ENCODE measurements around the gene OTOP3. TPM values are rescaled to one million over a fixed set of nuclear protein-coding genes. Genes with fewer than 3 reads are reported as not detected.

The OTOP3 gene
- total RNA-seq, 1 experiment from 2014 or later, result not detected

DNA sequence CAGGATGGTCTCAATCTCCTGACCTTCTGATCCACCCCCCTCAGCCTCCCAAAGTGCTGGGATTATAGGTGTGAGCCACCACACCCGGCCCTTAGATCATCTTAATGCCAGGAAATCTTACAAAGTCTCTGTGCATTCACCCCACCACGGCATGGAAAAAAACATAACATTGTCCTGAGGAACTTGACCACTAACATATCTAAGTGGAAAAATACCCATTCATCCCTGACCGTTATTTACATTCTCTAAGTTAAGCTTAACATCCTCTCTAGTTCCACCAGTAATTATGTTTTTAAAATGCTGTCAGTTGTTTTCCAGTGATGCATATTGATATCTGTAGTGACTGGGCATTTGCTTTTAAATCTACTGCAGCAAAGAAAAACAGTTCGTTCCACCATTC, 40.2 kb downstream of the OTOP3 start:
- DNase-seq (ENCODE audit: low spot score), result no peak
- no peak for ATAC-seq
- POLR2A ChIA-PET, result no interaction called here
- no peak overlapping the region for H3K4me3 Mint-ChIP-seq
- H3K4me1 Mint-ChIP-seq, result peaks cover 3% of the 10 kb centered on the region
- CTCF ChIA-PET, result no interaction called here
- H3K27me3 Mint-ChIP-seq (ENCODE audit: low read depth), result peaks cover 67% of the 10 kb centered on the region
- no peaks in the 10 kb centered on the region for H3K9me3 Mint-ChIP-seq
- H3K36me3 Mint-ChIP-seq, result no peaks in the 10 kb centered on the region
- no peak for TF ChIP-seq E2F1 (CRISPR knock-in tag; IDR thresholded peaks at IDR 0.05)
- no peak for TF ChIP-seq OVOL2 (CRISPR knock-in tag; IDR thresholded peaks at IDR 0.05; ENCODE audit: borderline replicate concordance)
- TF ChIP-seq ESRRA (CRISPR knock-in tag; IDR thresholded peaks at IDR 0.05; ENCODE audit: borderline replicate concordance), result no peak
- TF ChIP-seq ELF4 (CRISPR knock-in tag; IDR thresholded peaks at IDR 0.05; ENCODE audit: low read depth), result no peak
- no peak overlapping the region for H3K27ac Mint-ChIP-seq

DNA sequence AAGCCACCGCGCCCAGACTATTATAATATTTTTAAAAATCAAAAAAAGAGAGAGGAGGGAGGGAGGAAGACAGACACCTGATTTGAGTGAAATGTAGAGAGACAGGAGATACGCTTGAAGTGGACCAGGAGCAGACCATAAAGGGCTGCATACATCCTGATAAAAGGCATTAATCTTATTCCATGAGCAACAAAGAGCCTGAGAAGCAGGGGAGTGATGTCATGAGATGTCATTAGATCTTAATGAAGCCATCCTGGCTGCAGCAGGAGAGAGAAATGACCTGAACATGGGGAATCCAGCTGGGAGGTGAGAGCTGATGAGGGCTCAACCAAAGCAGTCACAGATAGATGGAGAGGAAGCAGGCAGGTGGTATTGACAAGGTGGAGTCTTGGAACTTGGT, 42.1 kb downstream of the OTOP3 start:
- CTCF ChIA-PET, result interaction anchor here (1.0 to 1.6 kb wide), 3 partner anchors 16 to 77 kb away, joined by 3 read pairs; no protein-coding TSS in a partner anchor
- no peak for ATAC-seq

GRCh38 chr17:74978240-74978639, 42.5 kb downstream of the OTOP3 start:
- no peak overlapping the region for H3K27ac Mint-ChIP-seq
- no peaks in the 10 kb centered on the region for H3K36me3 Mint-ChIP-seq
- peaks cover 10% of the 10 kb centered on the region for H3K4me1 Mint-ChIP-seq
- CTCF ChIA-PET, result interaction anchor here (1.0 to 1.6 kb wide), 2 partner anchors 16 to 19 kb away, joined by 3 read pairs; no protein-coding TSS in a partner anchor
- POLR2A ChIA-PET, result no interaction called here
- no peaks in the 10 kb centered on the region for H3K9me3 Mint-ChIP-seq
- H3K4me3 Mint-ChIP-seq, result no peak overlapping the region
- peaks cover 61% of the 10 kb centered on the region for H3K27me3 Mint-ChIP-seq (ENCODE audit: low read depth)
- DNase-seq (ENCODE audit: low spot score) (no peak), ATAC-seq (no peak)
- TF ChIP-seq ETV6 (CRISPR knock-in tag; IDR thresholded peaks at IDR 0.05) (no peak), E2F4 (CRISPR knock-in tag; IDR thresholded peaks at IDR 0.05; ENCODE audit: borderline replicate concordance, low read depth) (no peak), ZNF425 (CRISPR knock-in tag; conservative IDR thresholded peaks at IDR 0.05) (no peak), GTF2I (CRISPR knock-in tag; conservative IDR thresholded peaks at IDR 0.05) (no peak), NR1H2 (CRISPR knock-in tag; IDR thresholded peaks at IDR 0.05) (no peak), RELA (CRISPR knock-in tag; IDR thresholded peaks at IDR 0.05; ENCODE audit: borderline replicate concordance) (no peak), GRHL2 (CRISPR knock-in tag; IDR thresholded peaks at IDR 0.05; ENCODE audit: insufficient replicate concordance, severe bottlenecking) (no peak), ZNF317 (CRISPR knock-in tag; IDR thresholded peaks at IDR 0.05; ENCODE audit: borderline replicate concordance, low read depth) (no peak), MYBL2 (CRISPR knock-in tag; IDR thresholded peaks at IDR 0.05) (no peak)

More for the DNA sequence above, 42.1 kb downstream of the OTOP3 start:
- no peak for DNase-seq (ENCODE audit: low spot score)
- TF ChIP-seq ZNF416 (CRISPR knock-in tag; IDR thresholded peaks at IDR 0.05), result no peak
- no peak for TF ChIP-seq ZBTB21 (CRISPR knock-in tag; IDR thresholded peaks at IDR 0.05; ENCODE audit: borderline replicate concordance)
- TF ChIP-seq SOX15 (CRISPR knock-in tag; IDR thresholded peaks at IDR 0.05), result no peak
- no peak for TF ChIP-seq USF1 (CRISPR knock-in tag; IDR thresholded peaks at IDR 0.05)
- TF ChIP-seq PRRX2 (CRISPR knock-in tag; IDR thresholded peaks at IDR 0.05), result no peak
- no peak for TF ChIP-seq ATF3 (CRISPR knock-in tag; conservative IDR thresholded peaks at IDR 0.05)
- TF ChIP-seq, protein P1, sequence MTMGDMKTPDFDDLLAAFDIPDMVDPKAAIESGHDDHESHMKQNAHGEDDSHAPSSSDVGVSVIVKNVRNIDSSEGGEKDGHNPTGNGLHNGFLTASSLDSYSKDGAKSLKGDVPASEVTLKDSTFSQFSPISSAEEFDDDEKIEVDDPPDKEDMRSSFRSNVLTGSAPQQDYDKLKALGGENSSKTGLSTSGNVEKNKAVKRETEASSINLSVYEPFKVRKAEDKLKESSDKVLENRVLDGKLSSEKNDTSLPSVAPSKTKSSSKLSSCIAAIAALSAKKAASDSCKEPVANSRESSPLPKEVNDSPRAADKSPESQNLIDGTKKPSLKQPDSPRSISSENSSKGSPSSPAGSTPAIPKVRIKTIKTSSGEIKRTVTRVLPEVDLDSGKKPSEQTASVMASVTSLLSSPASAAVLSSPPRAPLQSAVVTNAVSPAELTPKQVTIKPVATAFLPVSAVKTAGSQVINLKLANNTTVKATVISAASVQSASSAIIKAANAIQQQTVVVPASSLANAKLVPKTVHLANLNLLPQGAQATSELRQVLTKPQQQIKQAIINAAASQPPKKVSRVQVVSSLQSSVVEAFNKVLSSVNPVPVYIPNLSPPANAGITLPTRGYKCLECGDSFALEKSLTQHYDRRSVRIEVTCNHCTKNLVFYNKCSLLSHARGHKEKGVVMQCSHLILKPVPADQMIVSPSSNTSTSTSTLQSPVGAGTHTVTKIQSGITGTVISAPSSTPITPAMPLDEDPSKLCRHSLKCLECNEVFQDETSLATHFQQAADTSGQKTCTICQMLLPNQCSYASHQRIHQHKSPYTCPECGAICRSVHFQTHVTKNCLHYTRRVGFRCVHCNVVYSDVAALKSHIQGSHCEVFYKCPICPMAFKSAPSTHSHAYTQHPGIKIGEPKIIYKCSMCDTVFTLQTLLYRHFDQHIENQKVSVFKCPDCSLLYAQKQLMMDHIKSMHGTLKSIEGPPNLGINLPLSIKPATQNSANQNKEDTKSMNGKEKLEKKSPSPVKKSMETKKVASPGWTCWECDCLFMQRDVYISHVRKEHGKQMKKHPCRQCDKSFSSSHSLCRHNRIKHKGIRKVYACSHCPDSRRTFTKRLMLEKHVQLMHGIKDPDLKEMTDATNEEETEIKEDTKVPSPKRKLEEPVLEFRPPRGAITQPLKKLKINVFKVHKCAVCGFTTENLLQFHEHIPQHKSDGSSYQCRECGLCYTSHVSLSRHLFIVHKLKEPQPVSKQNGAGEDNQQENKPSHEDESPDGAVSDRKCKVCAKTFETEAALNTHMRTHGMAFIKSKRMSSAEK (CRISPR knock-in tag; IDR thresholded peaks at IDR 0.05; ENCODE audit: borderline replicate concordance), result no peak
- no peak for TF ChIP-seq JAZF1 (CRISPR knock-in tag; IDR thresholded peaks at IDR 0.05)
- TF ChIP-seq TCF7 (CRISPR knock-in tag; IDR thresholded peaks at IDR 0.05; ENCODE audit: low read depth), result no peak
- no peak for TF ChIP-seq CREB1 (CRISPR knock-in tag; IDR thresholded peaks at IDR 0.05)
- H3K9me3 Mint-ChIP-seq, result no peaks in the 10 kb centered on the region
- H3K36me3 Mint-ChIP-seq, result no peaks in the 10 kb centered on the region
- peaks cover 66% of the 10 kb centered on the region for H3K27me3 Mint-ChIP-seq (ENCODE audit: low read depth)
- H3K4me1 Mint-ChIP-seq, result peaks cover 13% of the 10 kb centered on the region
- POLR2A ChIA-PET, result no interaction called here
- H3K27ac Mint-ChIP-seq, result no peak overlapping the region
- H3K4me3 Mint-ChIP-seq, result no peak overlapping the region
